Testis (tissue), 3 donors: ENCODE data around the gene NPEPL1. TPM values are rescaled to one million over a fixed set of nuclear protein-coding genes. Genes with fewer than 3 reads are reported as not detected.

Experiments used
- DNase-seq: peaks from one replicate; pipeline ENCODE4 v3.0.0-alpha.2; 2019
- H3K27ac ChIP-seq, 2 donors: fragments of 200-600 bp; sonication (generic); one replicate each; pipeline ENCODE4 v1.5.1; 2019
- H3K27me3 ChIP-seq: fragments of 200-600 bp; sonication (generic); one replicate; pipeline ENCODE4 v1.5.1; 2019
- H3K36me3 ChIP-seq: fragments of 200-600 bp; sonication (generic); one replicate; pipeline ENCODE4 v1.5.1; 2017; ENCODE audit warnings: low read depth; ENCODE audit errors: missing control alignments
- H3K4me1 ChIP-seq: fragments of 200-600 bp; sonication (generic); one replicate; pipeline ENCODE4 v1.5.1; 2019
- H3K4me3 ChIP-seq, 2 donors: fragments of 200-600 bp; sonication (generic); one replicate each; pipeline ENCODE4 v1.5.1; 2017 to 2019
- H3K9me3 ChIP-seq: fragments of 200-600 bp; sonication (generic); one replicate; pipeline ENCODE4 v1.5.1; 2017
- POLR2A ChIP-seq: fragments of 450-650 bp; IDR thresholded peaks from one replicate; pipeline ENCODE4 v1.6.1; 2017; ENCODE audit warnings: antibody characterized with exemption, mild to moderate bottlenecking, moderate library complexity
- WGBS, 2 donors: methylation state at CpG; one replicate each; pipeline ENCODE4 v1.1.5; 2018; 5-methylcytosine and 5-hydroxymethylcytosine counted together
- intact Hi-C: fragments of 100-400 bp; cut with DNase I; formaldehyde crosslinking; loops from one replicate; pipeline ENCODE4 v1.15.1; 2023; ENCODE audit warnings: low total_unique reads
- polyA plus RNA-seq: library from polyadenylated mRNA; stranded (reverse); fragments of 350-450 nt; fragmentation: Illumina TruSeq; extraction: RNeasy Lipid Tissue Mini Kit (QIAGEN cat#74804); gene quantifications from one replicate; pipeline ENCODE4 v1.2.3, GENCODE V29; 2014; ENCODE audit warnings: low read depth, low replicate concordance; ENCODE audit not compliant: insufficient read depth
- total RNA-seq, 2 donors: library from RNA; depleted of rRNA; stranded (reverse); fragments of >200 nt; gene quantifications; one replicate each; pipeline ENCODE4 v1.2.3, GENCODE V29; 2016
- TF ChIP-seq, protein P1 (sequence below), 3 experiments: fragments of 450-650 bp in 2 of 3; fragments of 200-600 bp in 1 of 3; sonication (generic) in 1 of 3; IDR thresholded peaks; one replicate each; pipeline ENCODE4 v1.5.1; 2016 to 2019; ENCODE audit warnings: antibody characterized with exemption in 3 of 3, mild to moderate bottlenecking in 2 of 3, moderate library complexity in 1 of 3

Gene NPEPL1
- total and polyA plus RNA-seq, 3 donors from 2014 or later = 47.6 to 79.9 (median 56.3) TPM

DNA sequence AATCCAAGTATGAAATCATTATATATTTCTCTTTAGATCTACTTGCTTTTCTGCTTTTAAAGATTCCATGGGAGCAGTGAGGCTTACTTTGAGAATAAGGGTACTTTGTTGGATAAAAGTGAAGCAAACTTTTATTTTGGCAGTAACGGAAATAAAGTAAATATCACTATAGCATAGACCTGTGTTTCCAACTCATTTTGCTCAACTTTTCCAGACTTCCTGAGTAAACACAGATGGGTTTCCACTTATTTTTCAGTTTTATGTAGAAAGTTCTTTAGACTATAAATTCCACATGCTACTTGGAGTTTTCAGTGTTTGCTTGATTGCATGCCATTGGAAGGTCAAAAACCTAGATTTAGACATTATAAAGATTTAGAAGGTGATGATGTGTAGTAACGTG, 35.3 kb upstream of the NPEPL1 start:
- Histone ChIP-seq H3K4me3 (no peak overlapping the region), H3K9me3 (no peaks in the 10 kb centered on the region), H3K27ac (no peak overlapping the region), H3K36me3 (no peaks in the 10 kb centered on the region), H3K27me3 (no peaks in the 10 kb centered on the region), H3K4me1 (peaks cover 19% of the 10 kb centered on the region)
- DNase-seq = no peak
- WGBS, 2 donors = 82 to 88% methylated on average over 2 of the region's 2 CpGs
- no peak for TF ChIP-seq POLR2A
- TF ChIP-seq, protein P1, sequence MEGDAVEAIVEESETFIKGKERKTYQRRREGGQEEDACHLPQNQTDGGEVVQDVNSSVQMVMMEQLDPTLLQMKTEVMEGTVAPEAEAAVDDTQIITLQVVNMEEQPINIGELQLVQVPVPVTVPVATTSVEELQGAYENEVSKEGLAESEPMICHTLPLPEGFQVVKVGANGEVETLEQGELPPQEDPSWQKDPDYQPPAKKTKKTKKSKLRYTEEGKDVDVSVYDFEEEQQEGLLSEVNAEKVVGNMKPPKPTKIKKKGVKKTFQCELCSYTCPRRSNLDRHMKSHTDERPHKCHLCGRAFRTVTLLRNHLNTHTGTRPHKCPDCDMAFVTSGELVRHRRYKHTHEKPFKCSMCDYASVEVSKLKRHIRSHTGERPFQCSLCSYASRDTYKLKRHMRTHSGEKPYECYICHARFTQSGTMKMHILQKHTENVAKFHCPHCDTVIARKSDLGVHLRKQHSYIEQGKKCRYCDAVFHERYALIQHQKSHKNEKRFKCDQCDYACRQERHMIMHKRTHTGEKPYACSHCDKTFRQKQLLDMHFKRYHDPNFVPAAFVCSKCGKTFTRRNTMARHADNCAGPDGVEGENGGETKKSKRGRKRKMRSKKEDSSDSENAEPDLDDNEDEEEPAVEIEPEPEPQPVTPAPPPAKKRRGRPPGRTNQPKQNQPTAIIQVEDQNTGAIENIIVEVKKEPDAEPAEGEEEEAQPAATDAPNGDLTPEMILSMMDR (IDR thresholded peaks at IDR 0.05) = no peak
- intact Hi-C loops = loop anchor here (10.0 kb wide), 1 partner anchor 52 kb away; no protein-coding TSS in a partner anchor

DNA sequence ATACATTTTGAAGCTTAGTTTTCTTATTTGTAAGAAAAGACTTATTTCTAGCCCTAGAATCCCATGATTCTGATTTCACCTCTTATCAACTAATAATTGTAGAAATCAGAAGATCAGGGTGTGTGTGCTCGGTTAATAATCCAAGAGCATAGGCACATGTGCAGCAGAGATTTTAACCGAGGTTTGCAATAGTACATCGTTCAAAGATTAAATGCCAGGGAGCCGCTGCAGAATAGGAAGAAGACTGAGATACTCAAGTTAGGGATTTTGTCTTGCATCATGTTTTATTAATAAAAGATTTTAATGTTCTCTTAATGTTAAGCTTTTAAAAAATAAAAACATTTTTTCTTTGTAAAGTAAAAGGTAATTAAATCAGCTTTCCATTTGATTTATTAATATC, 34.6 kb upstream of the NPEPL1 start:
- Histone ChIP-seq H3K27ac (no peak overlapping the region), H3K36me3 (no peaks in the 10 kb centered on the region), H3K27me3 (no peaks in the 10 kb centered on the region), H3K4me1 (peaks cover 17% of the 10 kb centered on the region), H3K4me3 (no peak overlapping the region), H3K9me3 (no peaks in the 10 kb centered on the region)
- no peak for TF ChIP-seq POLR2A
- TF ChIP-seq, protein P1 (IDR thresholded peaks at IDR 0.05) = no peak
- WGBS, 2 donors = 43 to 56% methylated on average over 4 of the region's 4 CpGs
- intact Hi-C loops = loop anchor here (10.0 kb wide), 1 partner anchor 53 kb away; no protein-coding TSS in a partner anchor
- no peak for DNase-seq

DNA sequence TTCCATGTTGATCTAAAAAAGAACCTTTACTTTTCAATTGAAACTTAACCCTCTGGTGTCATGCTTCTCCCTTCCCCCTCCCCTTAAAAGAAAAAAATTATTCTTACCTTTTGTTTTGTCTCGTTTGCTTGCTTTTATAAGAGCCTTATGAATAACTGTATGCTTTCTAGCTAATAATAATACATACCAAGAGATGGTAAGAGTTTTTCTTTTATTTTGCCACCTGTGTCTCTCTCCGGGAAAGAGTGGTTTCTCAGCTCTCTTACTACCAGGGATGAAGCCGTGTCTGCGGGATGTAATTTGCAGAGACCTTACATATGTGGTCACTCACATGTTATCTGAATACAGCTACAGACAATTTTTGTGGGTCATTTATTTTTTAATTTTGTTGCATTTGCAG, 33.8 kb upstream of the NPEPL1 start:
- Histone ChIP-seq H3K4me1 (peaks cover 10% of the 10 kb centered on the region), H3K9me3 (no peaks in the 10 kb centered on the region), H3K36me3 (no peaks in the 10 kb centered on the region), H3K27me3 (no peaks in the 10 kb centered on the region), H3K27ac (no peak overlapping the region), H3K4me3 (no peak overlapping the region)
- TF ChIP-seq, protein P1 (IDR thresholded peaks at IDR 0.05) = no peak
- no peak for TF ChIP-seq POLR2A
- no peak for DNase-seq
- 72 to 87% methylated on average over 4 of the region's 4 CpGs for WGBS, 2 donors
- intact Hi-C loops = loop anchor here (10.0 kb wide), 1 partner anchor 54 kb away; no protein-coding TSS in a partner anchor

DNA sequence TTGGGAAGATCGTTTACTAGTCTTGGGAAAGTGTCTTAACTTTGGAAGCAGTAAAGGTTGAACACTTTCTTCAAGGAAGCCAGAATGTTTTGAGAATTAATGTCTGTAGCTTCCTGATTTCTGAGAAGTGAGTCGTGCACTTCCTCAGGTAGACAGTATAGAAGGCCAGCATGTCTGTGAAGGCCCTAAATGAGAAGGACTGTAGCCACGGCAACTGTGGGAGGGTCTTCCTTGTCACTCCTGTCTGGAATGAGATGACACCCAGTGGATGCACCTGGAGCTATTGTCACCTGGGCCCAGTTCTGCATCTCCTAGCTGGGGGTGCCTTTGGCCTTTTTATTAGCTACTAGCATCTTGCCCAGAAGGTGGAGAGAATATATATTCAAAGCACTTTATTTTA, 32.8 kb upstream of the NPEPL1 start:
- intact Hi-C loops = loop anchor here (10.0 kb wide), 1 partner anchor 55 kb away; no protein-coding TSS in a partner anchor
- no peak for DNase-seq
- no peaks in the 10 kb centered on the region for H3K9me3 ChIP-seq
- 69 to 72% methylated on average over 3 of the region's 3 CpGs for WGBS, 2 donors
- no peak overlapping the region for H3K4me3 ChIP-seq
- TF ChIP-seq, protein P1 (IDR thresholded peaks at IDR 0.05) = no peak
- no peak for TF ChIP-seq POLR2A
- no peaks in the 10 kb centered on the region for H3K36me3 ChIP-seq
- H3K4me1 ChIP-seq = peaks cover 10% of the 10 kb centered on the region
- H3K27ac ChIP-seq = no peak overlapping the region
- no peaks in the 10 kb centered on the region for H3K27me3 ChIP-seq
